Measurements from ENCODE around the gene NCKAP5.

Gene NCKAP5

GRCh38 chr2:133061874-133062593 lies 506.2 kb downstream of the NCKAP5 start:
- TF ChIP-seq EGR1 (IDR thresholded peaks at IDR 0.05), result no peak
- TF ChIP-seq CEBPB (IDR thresholded peaks at IDR 0.05), result no peak
- TF ChIP-seq EP300 (IDR thresholded peaks at IDR 0.05; ENCODE audit: borderline replicate concordance), result no peak
- TF ChIP-seq RAD21 (IDR thresholded peaks at IDR 0.05; ENCODE audit: low read depth), result no peak
- no peak for TF ChIP-seq TCF12 (IDR thresholded peaks at IDR 0.05; ENCODE audit: low read depth)
- TF ChIP-seq TEAD4 (IDR thresholded peaks at IDR 0.05), result no peak
- no peak for TF ChIP-seq ZBTB7A (IDR thresholded peaks at IDR 0.05; ENCODE audit: low read depth)
- TF ChIP-seq TAF1 (IDR thresholded peaks at IDR 0.05; ENCODE audit: low read depth), result no peak
- TF ChIP-seq FOXM1 (IDR thresholded peaks at IDR 0.05; ENCODE audit: borderline replicate concordance, low read depth), result no peak

- TF ChIP-seq, protein P1, sequence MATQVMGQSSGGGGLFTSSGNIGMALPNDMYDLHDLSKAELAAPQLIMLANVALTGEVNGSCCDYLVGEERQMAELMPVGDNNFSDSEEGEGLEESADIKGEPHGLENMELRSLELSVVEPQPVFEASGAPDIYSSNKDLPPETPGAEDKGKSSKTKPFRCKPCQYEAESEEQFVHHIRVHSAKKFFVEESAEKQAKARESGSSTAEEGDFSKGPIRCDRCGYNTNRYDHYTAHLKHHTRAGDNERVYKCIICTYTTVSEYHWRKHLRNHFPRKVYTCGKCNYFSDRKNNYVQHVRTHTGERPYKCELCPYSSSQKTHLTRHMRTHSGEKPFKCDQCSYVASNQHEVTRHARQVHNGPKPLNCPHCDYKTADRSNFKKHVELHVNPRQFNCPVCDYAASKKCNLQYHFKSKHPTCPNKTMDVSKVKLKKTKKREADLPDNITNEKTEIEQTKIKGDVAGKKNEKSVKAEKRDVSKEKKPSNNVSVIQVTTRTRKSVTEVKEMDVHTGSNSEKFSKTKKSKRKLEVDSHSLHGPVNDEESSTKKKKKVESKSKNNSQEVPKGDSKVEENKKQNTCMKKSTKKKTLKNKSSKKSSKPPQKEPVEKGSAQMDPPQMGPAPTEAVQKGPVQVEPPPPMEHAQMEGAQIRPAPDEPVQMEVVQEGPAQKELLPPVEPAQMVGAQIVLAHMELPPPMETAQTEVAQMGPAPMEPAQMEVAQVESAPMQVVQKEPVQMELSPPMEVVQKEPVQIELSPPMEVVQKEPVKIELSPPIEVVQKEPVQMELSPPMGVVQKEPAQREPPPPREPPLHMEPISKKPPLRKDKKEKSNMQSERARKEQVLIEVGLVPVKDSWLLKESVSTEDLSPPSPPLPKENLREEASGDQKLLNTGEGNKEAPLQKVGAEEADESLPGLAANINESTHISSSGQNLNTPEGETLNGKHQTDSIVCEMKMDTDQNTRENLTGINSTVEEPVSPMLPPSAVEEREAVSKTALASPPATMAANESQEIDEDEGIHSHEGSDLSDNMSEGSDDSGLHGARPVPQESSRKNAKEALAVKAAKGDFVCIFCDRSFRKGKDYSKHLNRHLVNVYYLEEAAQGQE (IDR thresholded peaks at IDR 0.05; ENCODE audit: low read depth), result no peak
These were observed 514.0 kb downstream of the NCKAP5 start for GRCh38 chr2:133054297-133054696.

- no peak for TF ChIP-seq ZBTB7A (IDR thresholded peaks at IDR 0.05; ENCODE audit: low read depth)
- TF ChIP-seq FOXM1 (IDR thresholded peaks at IDR 0.05; ENCODE audit: borderline replicate concordance, low read depth), result no peak
- TF ChIP-seq EP300 (IDR thresholded peaks at IDR 0.05; ENCODE audit: borderline replicate concordance), result no peak
- no peak for TF ChIP-seq CREB1 (IDR thresholded peaks at IDR 0.05; ENCODE audit: low read depth)
- no peak for TF ChIP-seq MAX (IDR thresholded peaks at IDR 0.05)
- TF ChIP-seq, protein P2, sequence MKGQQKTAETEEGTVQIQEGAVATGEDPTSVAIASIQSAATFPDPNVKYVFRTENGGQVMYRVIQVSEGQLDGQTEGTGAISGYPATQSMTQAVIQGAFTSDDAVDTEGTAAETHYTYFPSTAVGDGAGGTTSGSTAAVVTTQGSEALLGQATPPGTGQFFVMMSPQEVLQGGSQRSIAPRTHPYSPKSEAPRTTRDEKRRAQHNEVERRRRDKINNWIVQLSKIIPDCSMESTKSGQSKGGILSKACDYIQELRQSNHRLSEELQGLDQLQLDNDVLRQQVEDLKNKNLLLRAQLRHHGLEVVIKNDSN (IDR thresholded peaks at IDR 0.05), result no peak
- TF ChIP-seq YY1 (IDR thresholded peaks at IDR 0.05; ENCODE audit: low read depth), result no peak
These were observed 514.7 kb downstream of the NCKAP5 start for GRCh38 chr2:133053541-133053940.

DNA sequence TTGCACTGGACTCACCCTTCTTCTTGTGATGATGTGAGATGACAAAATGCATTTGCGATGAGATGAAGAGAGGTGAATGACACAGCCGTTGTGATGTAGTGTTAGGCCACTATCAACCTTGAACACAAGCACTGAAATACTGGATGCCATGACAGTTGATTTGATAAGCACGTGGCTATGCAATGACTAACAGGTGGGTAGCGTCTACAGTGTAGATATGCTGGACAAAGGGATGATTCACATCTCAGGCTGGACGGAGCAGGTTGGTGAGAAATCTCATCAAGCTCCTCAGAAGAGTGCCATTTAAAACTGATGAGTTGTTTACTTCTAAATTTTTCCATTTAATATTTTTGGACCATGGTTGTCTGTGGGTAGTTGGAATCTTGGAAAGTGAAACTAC lies 522.5 kb downstream of the NCKAP5 start:
- TF ChIP-seq MAX (IDR thresholded peaks at IDR 0.05), result no peak
- TF ChIP-seq TAF1 (IDR thresholded peaks at IDR 0.05; ENCODE audit: low read depth), result no peak
- TF ChIP-seq TEAD4 (IDR thresholded peaks at IDR 0.05), result no peak
- TF ChIP-seq EP300 (IDR thresholded peaks at IDR 0.05; ENCODE audit: borderline replicate concordance), result no peak
- TF ChIP-seq CREB1 (IDR thresholded peaks at IDR 0.05; ENCODE audit: low read depth), result no peak
- TF ChIP-seq, protein P1 (IDR thresholded peaks at IDR 0.05; ENCODE audit: low read depth), result no peak
- no peak for TF ChIP-seq ZBTB7A (IDR thresholded peaks at IDR 0.05; ENCODE audit: low read depth)
- TF ChIP-seq EGR1 (IDR thresholded peaks at IDR 0.05), result no peak
- no peak for TF ChIP-seq FOXM1 (IDR thresholded peaks at IDR 0.05; ENCODE audit: borderline replicate concordance, low read depth)
- TF ChIP-seq TCF12 (IDR thresholded peaks at IDR 0.05; ENCODE audit: low read depth), result no peak
- no peak for TF ChIP-seq CEBPB (IDR thresholded peaks at IDR 0.05)
- TF ChIP-seq, protein P2 (IDR thresholded peaks at IDR 0.05), result no peak
- no peak for TF ChIP-seq RAD21 (IDR thresholded peaks at IDR 0.05; ENCODE audit: low read depth)
- TF ChIP-seq NFIC (IDR thresholded peaks at IDR 0.05), result no peak

DNA sequence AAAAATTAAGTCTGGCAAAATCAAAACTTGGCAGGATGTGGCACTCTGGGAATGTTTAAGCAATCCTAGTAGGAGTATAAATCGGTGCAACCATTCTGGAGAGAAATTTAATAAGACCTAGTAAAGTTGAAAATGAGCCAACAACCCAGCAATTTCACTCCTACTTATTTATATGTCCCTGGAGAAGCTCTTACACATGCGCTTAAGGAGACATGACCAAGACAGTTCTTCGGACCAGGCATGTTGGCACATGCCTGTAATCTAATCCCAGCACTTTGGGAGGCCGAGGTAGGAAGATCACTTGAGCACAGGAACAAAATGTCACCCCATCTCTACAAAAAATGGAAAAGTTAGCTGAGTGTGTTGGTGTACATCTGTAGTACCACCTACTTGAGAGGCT lies 523.7 kb downstream of the NCKAP5 start:
- TF ChIP-seq YY1 (IDR thresholded peaks at IDR 0.05; ENCODE audit: low read depth) (no peak), RAD21 (IDR thresholded peaks at IDR 0.05; ENCODE audit: low read depth) (no peak), TAF1 (IDR thresholded peaks at IDR 0.05; ENCODE audit: low read depth) (no peak), ZBTB7A (IDR thresholded peaks at IDR 0.05; ENCODE audit: low read depth) (no peak), EP300 (IDR thresholded peaks at IDR 0.05; ENCODE audit: borderline replicate concordance) (no peak), TCF12 (IDR thresholded peaks at IDR 0.05; ENCODE audit: low read depth) (no peak), MAX (IDR thresholded peaks at IDR 0.05) (no peak), EGR1 (IDR thresholded peaks at IDR 0.05) (no peak), NFIC (IDR thresholded peaks at IDR 0.05) (no peak), TEAD4 (IDR thresholded peaks at IDR 0.05) (no peak), CEBPB (IDR thresholded peaks at IDR 0.05) (no peak), FOXM1 (IDR thresholded peaks at IDR 0.05; ENCODE audit: borderline replicate concordance, low read depth) (no peak), CREB1 (IDR thresholded peaks at IDR 0.05; ENCODE audit: low read depth) (no peak)
- TF ChIP-seq, protein P2 (IDR thresholded peaks at IDR 0.05), result no peak
- TF ChIP-seq, protein P1 (IDR thresholded peaks at IDR 0.05; ENCODE audit: low read depth), result no peak
